BJ (cell line): ENCODE measurements around the gene ZSCAN2. TPM values are rescaled to one million over a fixed set of nuclear protein-coding genes. Genes with fewer than 3 reads are reported as not detected.
A peak's percentile ranks its signal among the peaks of the same experiment; 100 is the strongest.
"Not testable (repeated sequence)": the region's sequence is repeated elsewhere in the genome, so short reads cannot be mapped to it uniquely, and the experiment has no call there.

Experiments used
- CTCF ChIA-PET: fragments of 350-600 bp; formaldehyde crosslinking; extraction: SDS; loops from one replicate; lab custom pipeline; 2021; ENCODE audit warnings: antibody characterized with exemption, inconsistent platforms; lab: Yijun Ruan, JAX
- POLR2A ChIA-PET: fragments of 300-600 bp; sonication (Branson Sonifier 250); formaldehyde crosslinking; extraction: SDS; loops from one replicate; lab custom pipeline; 2021; ENCODE audit warnings: antibody characterized with exemption; lab: Charles Lee
- DNase-seq: peaks from one replicate; pipeline ENCODE4 v3.0.0-alpha.2; 2011; ENCODE audit warnings: low read depth
- H3K27me3 ChIP-seq: 2 replicates; pipeline ENCODE4 v1.6.0; 2011; ENCODE audit warnings: low read length; ENCODE audit not compliant: control insufficient read depth, insufficient read depth
- H3K36me3 ChIP-seq: 2 replicates; pipeline ENCODE4 v1.5.1; 2011; ENCODE audit warnings: low read length; ENCODE audit not compliant: control insufficient read depth, insufficient read depth
- H3K4me3 ChIP-seq: 2 replicates; pipeline ENCODE4 v1.5.1; 2011; ENCODE audit warnings: low read depth, mild to moderate bottlenecking, control low read depth, low read length
- CTCF ChIP-seq: IDR thresholded peaks from 2 replicates; pipeline ENCODE4 v1.5.1; 2011; ENCODE audit warnings: low read depth, mild to moderate bottlenecking, control low read depth, inconsistent platforms, low read length, moderate library complexity; ENCODE audit not compliant: insufficient read depth
- polyA minus RNA-seq: library from RNA; depleted of rRNA, polyadenylated mRNA; stranded (reverse); fragments of >200 nt; gene quantifications from 2 replicates; pipeline ENCODE4 v1.2.3, GENCODE V29; 2011; rRNA and poly(A)+ RNA removed
- polyA plus RNA-seq: library from polyadenylated mRNA; depleted of rRNA; stranded (reverse); fragments of >200 nt; gene quantifications from 2 replicates; pipeline ENCODE4 v1.2.3, GENCODE V29; 2011; rRNA removed

ZSCAN2 gene
- polyA plus RNA-seq: 5.9 and 6.3 TPM in 2 replicates
- 5.2 and 6.2 TPM in 2 replicates for polyA minus RNA-seq

GRCh38 chr15:84600687-84601554 lies at the start of gene ZSCAN2:
ZSCAN2 (plus strand) TSS chr15:84601009; CDS start chr15:84603928, 2,919 bp downstream.
- peaks cover under 1% of the 10 kb centered on the region; the same call in 1 of the 2 replicates for H3K27me3 ChIP-seq
- peaks cover 3% of the 10 kb centered on the region; the same call in 1 of the 2 replicates for H3K36me3 ChIP-seq
- CTCF ChIA-PET: interaction anchor here (0.7 to 3.4 kb wide), 10 partner anchors 8 to 444 kb away, joined by 3 to 23 read pairs (median 4); partner anchors contain the start of gene WDR73
- DNase-seq: peak; percentile 59
- peak within 1 kb of the TSS; percentile 97 for H3K4me3 ChIP-seq
- TF ChIP-seq CTCF: no peak
- POLR2A ChIA-PET: no interaction called here

- DNase-seq, H3K27me3 ChIP-seq, H3K4me3 ChIP-seq, POLR2A ChIA-PET, H3K36me3 ChIP-seq, CTCF ChIA-PET: not testable (repeated sequence)
Observed at GRCh38 chr15:84551624-84552023, 49.2 kb upstream of the ZSCAN2 start.

GRCh38 chr15:84552896-84553295 lies 47.9 kb upstream of the ZSCAN2 start:
- no peak for DNase-seq
- no peak overlapping the region for H3K4me3 ChIP-seq
- no peaks in the 10 kb centered on the region for H3K36me3 ChIP-seq
- ChIA-PET CTCF (no interaction called here), POLR2A (no interaction called here)
- no peak for TF ChIP-seq CTCF
- no peaks in the 10 kb centered on the region for H3K27me3 ChIP-seq

GRCh38 chr15:84556690-84557089 lies 44.1 kb upstream of the ZSCAN2 start:
- CTCF ChIA-PET, H3K36me3 ChIP-seq, DNase-seq, H3K4me3 ChIP-seq, H3K27me3 ChIP-seq, POLR2A ChIA-PET: not testable (repeated sequence)

- H3K4me3 ChIP-seq, POLR2A ChIA-PET, CTCF ChIA-PET, DNase-seq, H3K27me3 ChIP-seq, H3K36me3 ChIP-seq: not testable (repeated sequence)
Observed at GRCh38 chr15:84568021-84568420, 32.8 kb upstream of the ZSCAN2 start.

GRCh38 chr15:84570164-84570735 lies 30.6 kb upstream of the ZSCAN2 start:
- ChIA-PET POLR2A (no interaction called here), CTCF (interaction anchor here (0.6 to 2.6 kb wide), 11 partner anchors 10 to 426 kb away, joined by 3 to 18 read pairs (median 4); partner anchors contain the start of gene ZSCAN2)
- no peak for DNase-seq
- Histone ChIP-seq H3K27me3 (no peaks in the 10 kb centered on the region), H3K36me3 (no peaks in the 10 kb centered on the region), H3K4me3 (peak overlapping the region; percentile 86)
- no peak for TF ChIP-seq CTCF
